ENCODE data around the gene UTP3. TPM values are rescaled to one million over a fixed set of nuclear protein-coding genes. Genes with fewer than 3 reads are reported as not detected.

UTP3 gene
- total and polyA plus RNA-seq, 10 donors, result 29.0 to 51.3 (median 38.0) TPM

- Histone ChIP-seq H3K4me3 (peak within 1 kb of the TSS in 5 of 8 donors; percentile 0 to 42 (median 23)), H3K9me3 (no peaks in the 10 kb centered on the region), H3K27me3 (replicated peaks in 1 of 7) (no peaks in the 10 kb centered on the region), H3K4me1 (peaks cover 0 to 41% (median 6%) of the 10 kb centered on the region in 6 donors), H3K27ac (peak within 1 kb of the TSS in 5 of 8 donors; percentile 13 to 44 (median 40)), H3K36me3 (no peaks in the 10 kb centered on the region)
- WGBS, 5 donors, result 64 to 78% (median 68%) methylated on average over 1 of the region's 1 CpG
- DNase-seq, result no peak
- TF ChIP-seq POLR2A (IDR thresholded peaks at IDR 0.05) (no peak), POLR2AphosphoS5 (IDR thresholded peaks at IDR 0.05) (no peak)
- TF ChIP-seq, protein P1, sequence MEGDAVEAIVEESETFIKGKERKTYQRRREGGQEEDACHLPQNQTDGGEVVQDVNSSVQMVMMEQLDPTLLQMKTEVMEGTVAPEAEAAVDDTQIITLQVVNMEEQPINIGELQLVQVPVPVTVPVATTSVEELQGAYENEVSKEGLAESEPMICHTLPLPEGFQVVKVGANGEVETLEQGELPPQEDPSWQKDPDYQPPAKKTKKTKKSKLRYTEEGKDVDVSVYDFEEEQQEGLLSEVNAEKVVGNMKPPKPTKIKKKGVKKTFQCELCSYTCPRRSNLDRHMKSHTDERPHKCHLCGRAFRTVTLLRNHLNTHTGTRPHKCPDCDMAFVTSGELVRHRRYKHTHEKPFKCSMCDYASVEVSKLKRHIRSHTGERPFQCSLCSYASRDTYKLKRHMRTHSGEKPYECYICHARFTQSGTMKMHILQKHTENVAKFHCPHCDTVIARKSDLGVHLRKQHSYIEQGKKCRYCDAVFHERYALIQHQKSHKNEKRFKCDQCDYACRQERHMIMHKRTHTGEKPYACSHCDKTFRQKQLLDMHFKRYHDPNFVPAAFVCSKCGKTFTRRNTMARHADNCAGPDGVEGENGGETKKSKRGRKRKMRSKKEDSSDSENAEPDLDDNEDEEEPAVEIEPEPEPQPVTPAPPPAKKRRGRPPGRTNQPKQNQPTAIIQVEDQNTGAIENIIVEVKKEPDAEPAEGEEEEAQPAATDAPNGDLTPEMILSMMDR (IDR thresholded peaks at IDR 0.05 in 8 of 11, conservative IDR thresholded peaks at IDR 0.05 in 3 of 11), result no peak
- intact Hi-C loops (cut with DNase I; ENCODE audit: low total_unique reads), result no loop called here
Measured at GRCh38 chr4:70666369-70666768, 22.0 kb upstream of the UTP3 start, which contains the start of gene JCHAIN. Gene JCHAIN (minus strand): TSS chr4:70666508. CDS start chr4:70666490, 18 bp downstream.

DNA sequence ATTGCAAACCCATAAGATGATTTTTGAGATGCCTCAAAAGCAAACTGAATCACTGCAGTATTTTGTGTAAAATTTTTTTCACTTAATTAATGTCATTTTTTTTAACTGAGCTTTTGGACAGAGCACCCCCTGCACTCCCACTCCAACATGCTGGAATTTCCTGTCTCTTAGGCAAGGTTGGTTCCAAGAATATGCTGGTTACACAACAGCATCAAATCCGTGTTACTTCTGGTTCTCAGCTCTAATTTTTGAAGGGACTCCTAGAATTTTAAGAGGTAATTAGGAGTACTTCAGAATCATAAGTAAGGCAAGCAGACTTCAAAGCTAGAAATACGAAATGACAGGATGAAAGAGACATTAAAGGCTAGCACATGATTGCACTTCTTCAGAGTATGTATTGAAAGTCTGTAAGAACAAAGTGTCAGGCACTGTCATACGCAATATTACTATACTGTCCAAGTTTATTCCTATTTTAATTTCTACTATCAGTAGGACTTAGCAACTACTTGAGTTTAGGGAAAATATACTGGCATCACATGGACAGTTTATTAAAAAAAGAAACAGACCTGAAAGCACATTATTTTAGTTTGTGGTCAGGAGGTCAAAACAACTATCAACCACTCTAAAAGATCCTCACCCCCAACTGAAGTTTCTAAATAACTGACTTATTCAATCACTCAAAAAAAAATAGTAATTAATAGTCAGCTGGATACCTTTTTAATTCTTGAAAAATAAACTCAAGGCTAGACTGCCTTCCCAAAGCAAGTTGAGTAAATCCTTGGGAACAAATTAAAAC, 20.4 kb upstream of the UTP3 start:
- Histone ChIP-seq H3K4me3 (no peak overlapping the region), H3K27ac (peak overlapping the region in 5 of 8 donors; percentile 22 to 55 (median 44)), H3K36me3 (no peaks in the 10 kb centered on the region), H3K4me1 (peaks cover 3 to 49% (median 6%) of the 10 kb centered on the region in 6 donors), H3K9me3 (no peaks in the 10 kb centered on the region), H3K27me3 (replicated peaks in 1 of 7) (no peaks in the 10 kb centered on the region)
- intact Hi-C loops (cut with DNase I; ENCODE audit: low total_unique reads), result no loop called here
- DNase-seq, result no peak
- TF ChIP-seq, protein P1 (IDR thresholded peaks at IDR 0.05 in 8 of 11, conservative IDR thresholded peaks at IDR 0.05 in 3 of 11), result no peak
- TF ChIP-seq POLR2AphosphoS5 (IDR thresholded peaks at IDR 0.05) (no peak), POLR2A (IDR thresholded peaks at IDR 0.05) (no peak)
- WGBS, 5 donors, result 37 to 55% (median 53%) methylated on average over 3 of the region's 3 CpGs

DNA sequence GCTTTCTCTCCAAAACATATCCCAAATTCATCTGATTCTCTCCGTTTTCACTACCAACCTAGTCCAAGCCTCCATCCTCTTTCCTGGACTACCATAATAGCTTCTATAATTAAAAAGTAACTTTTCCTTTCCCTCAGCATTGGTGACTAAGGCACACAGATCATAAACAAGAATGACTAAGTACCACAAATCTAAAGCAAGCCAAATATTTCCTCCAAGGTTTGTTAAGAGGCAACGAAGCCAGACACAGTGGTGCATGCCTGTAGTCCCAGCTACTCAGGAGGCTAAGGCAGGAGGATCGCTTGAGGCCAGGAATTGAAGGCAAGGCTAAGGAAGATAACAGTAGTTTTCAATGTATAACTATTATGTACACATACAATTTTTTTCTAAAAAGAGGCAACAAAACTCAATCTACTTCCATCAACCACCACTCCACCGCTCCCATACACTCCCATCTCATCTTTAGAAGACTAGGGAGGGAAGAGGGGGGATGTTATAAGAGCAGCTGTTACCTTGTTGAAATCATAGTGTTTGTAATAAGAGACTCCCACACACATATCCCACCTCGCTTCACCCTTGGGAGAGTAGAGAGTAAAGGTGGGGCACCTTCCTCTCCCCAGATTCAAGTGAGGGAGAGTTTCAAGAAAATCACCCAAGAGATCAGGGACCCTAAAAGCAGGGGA, 17.9 kb upstream of the UTP3 start:
- Histone ChIP-seq H3K4me1 (peaks cover 3 to 42% (median 6%) of the 10 kb centered on the region in 6 donors), H3K27me3 (replicated peaks in 1 of 7) (no peaks in the 10 kb centered on the region), H3K4me3 (no peak overlapping the region), H3K36me3 (no peaks in the 10 kb centered on the region), H3K27ac (no peak overlapping the region), H3K9me3 (no peaks in the 10 kb centered on the region)
- TF ChIP-seq POLR2AphosphoS5 (IDR thresholded peaks at IDR 0.05), result no peak
- TF ChIP-seq, protein P1 (IDR thresholded peaks at IDR 0.05 in 8 of 11, conservative IDR thresholded peaks at IDR 0.05 in 3 of 11), result no peak
- no peak for TF ChIP-seq POLR2A (IDR thresholded peaks at IDR 0.05)
- 84 to 95% (median 85%) methylated on average over 5 of the region's 5 CpGs for WGBS, 5 donors
- no peak for DNase-seq
- intact Hi-C loops (cut with DNase I; ENCODE audit: low total_unique reads), result no loop called here

GRCh38 chr4:70671091-70671490, 17.2 kb upstream of the UTP3 start:
- no peak overlapping the region for H3K27ac ChIP-seq
- H3K4me1 ChIP-seq, result peaks cover 0 to 39% (median 6%) of the 10 kb centered on the region in 6 donors
- no peaks in the 10 kb centered on the region for H3K27me3 ChIP-seq (replicated peaks in 1 of 7)
- H3K36me3 ChIP-seq, result no peaks in the 10 kb centered on the region
- no peaks in the 10 kb centered on the region for H3K9me3 ChIP-seq
- intact Hi-C loops (cut with DNase I; ENCODE audit: low total_unique reads), result no loop called here
- TF ChIP-seq, protein P1 (IDR thresholded peaks at IDR 0.05 in 8 of 11, conservative IDR thresholded peaks at IDR 0.05 in 3 of 11), result no peak
- TF ChIP-seq POLR2AphosphoS5 (IDR thresholded peaks at IDR 0.05) (no peak), POLR2A (IDR thresholded peaks at IDR 0.05) (no peak)
- WGBS, 5 donors, result 56 to 81% (median 64%) methylated on average over 2 of the region's 2 CpGs
- H3K4me3 ChIP-seq, result no peak overlapping the region
- no peak for DNase-seq
